GM18909 (cell line): ENCODE data around the gene DNM3.

Experiments used
- ATAC-seq: cut with Tn5 transposase; IDR thresholded peaks from one replicate; pipeline ENCODE4 v1.9.1; 2021; ENCODE audit warnings: mild to moderate bottlenecking; ENCODE audit not compliant: unreplicated experiment, poor library complexity

DNM3 gene

GRCh38 chr1:172373864-172374263 lies 532.6 kb downstream of the DNM3 start:
- no peak for ATAC-seq

GRCh38 chr1:172375211-172375631 lies 533.9 kb downstream of the DNM3 start:
- no peak for ATAC-seq

DNA sequence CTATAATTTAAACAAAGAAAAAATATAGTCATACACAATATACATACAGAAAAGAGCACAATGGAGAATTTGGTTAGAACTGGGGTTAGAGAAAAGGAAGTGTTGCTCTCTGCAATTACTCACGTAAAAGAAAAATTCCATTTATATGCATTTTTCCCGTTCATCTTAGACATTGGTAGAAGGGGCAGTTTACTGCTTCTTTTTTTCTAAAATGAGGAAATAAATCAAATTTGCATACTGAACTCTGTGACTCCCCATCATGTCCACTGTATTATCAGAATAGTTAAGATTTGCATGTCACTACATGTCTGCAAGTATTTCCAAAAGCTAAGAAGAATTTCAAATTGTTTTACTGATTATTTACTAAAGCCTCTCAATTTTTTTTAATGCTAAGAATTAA lies 535.1 kb downstream of the DNM3 start:
- no peak for ATAC-seq

DNA sequence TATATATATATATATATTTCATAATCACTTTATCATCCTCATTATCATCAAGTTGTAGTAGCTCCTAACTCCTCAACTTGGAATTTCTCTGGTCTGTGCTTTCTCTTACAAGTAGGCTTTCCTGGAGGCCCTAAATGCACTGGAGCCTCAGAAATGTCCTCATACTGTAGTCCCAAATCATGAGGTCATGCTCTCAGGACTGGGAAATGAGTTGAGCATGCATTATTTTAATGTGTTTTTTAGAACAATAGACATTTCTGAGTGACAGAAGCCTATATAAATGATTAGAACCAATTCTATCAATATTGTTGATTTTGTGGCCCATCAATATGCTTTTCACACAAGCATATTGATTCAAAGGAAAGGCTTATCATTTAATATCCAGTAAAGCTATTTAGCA lies 536.3 kb downstream of the DNM3 start:
- ATAC-seq, result no peak

DNA sequence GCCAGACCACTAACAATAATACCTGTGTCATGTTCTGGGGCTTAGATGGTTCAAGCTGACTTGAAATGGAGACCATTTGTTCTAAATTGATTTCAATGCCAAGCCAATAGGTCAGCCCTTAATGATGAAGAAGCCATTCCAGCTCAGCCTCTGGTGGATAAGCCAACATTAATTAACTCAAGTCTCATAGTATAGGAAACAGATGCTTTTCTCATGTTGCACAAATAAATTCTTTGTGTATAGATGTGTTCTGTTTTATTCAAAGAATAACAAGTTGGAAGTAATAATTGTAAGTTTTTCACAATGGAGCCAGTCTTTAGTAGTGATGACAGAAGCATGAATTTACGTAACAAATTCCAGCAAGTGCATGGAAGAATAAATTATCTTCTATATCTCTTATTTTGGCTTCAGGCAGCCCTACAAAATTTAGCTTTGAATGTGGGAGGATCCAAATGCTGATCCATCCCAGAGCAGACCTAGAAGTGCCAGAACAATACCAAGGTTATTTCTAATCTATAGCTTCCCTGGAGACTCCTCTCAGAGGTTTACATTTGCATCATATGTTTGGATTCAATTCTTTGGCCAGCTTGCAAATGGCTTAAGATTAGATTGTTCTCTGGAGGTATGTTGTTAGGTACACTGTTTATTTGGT lies 536.9 kb downstream of the DNM3 start:
- ATAC-seq, result no peak

DNA sequence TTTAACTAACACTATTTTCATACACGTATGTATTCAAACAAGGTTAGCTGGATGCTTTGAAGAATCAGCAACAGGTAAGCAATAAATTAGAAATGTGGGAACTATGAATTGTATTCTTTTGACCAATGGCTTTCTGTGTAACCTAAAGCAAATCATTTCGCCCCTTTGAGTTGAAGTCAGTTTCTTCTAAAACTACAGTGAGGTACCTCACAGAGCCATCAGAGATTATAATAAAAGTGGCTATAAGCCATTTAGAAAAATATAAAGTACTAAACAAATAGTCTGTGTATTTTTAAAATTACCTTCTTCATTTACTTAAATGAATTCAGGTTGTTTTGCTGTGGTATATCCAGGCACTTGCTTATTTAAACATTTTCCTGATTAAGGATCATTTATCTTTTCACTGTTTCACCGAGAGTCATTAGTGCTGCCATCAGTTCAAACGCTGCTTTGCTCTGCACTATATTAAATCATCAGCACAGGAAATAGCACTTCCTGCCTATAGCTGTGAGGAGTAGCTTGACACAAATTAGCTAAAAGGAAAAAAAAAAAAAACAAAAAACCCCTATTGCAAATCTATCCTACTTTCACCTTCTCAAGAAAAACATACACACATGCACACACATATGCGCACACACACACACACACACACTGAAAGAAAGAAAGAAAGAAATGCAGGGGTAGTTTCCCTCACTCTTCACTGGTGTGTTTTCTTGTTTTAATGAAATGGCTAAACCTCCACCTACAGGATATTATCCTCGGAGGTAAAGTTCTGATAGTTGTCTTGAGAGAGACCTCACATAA lies 539.3 kb downstream of the DNM3 start:
- peak; percentile 94 for ATAC-seq

- no peak for ATAC-seq
Observed at GRCh38 chr1:172381946-172382345, 540.6 kb downstream of the DNM3 start.

GRCh38 chr1:172382406-172382805 lies 541.1 kb downstream of the DNM3 start:
- ATAC-seq, result no peak

GRCh38 chr1:172382990-172383389 lies 541.7 kb downstream of the DNM3 start:
- ATAC-seq, result no peak

GRCh38 chr1:172383536-172383935 lies 542.2 kb downstream of the DNM3 start:
- no peak for ATAC-seq

GRCh38 chr1:172384656-172385055 lies 543.4 kb downstream of the DNM3 start:
- ATAC-seq, result no peak

DNA sequence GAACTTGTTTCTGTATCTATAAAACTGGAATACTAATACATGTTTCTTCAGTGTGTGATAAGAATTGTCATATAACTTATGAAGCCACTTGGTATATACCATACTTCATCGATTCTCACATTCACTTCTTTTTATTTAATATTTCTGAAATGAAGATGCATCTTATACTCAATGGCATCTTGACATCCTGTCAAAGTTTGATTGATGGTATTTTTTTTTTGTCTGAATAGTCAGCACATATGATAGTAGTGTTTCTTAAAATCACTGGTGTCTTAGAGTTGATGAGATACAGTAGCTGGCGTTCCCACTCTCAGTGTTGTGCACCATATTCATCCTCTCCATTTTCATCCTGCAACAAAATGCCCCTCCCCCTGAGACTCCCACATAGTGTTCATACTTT lies 544.7 kb downstream of the DNM3 start:
- no peak for ATAC-seq

DNA sequence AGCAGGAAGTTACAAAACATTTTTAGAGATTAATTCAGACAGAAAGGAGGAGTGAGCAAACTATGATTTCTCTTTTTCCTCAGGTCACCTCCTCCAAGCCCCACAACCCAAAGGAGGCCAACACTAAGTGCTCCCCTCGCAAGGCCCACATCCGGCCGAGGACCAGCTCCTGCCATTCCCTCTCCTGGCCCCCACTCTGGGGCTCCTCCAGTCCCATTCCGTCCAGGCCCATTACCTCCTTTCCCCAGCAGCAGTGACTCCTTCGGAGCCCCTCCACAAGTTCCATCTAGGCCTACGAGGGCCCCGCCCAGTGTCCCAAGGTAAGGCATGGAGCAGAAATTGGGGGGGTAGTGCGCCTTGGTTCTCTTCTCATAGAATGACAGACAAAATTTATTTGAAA lies 547.2 kb downstream of the DNM3 start:
- no peak for ATAC-seq

- ATAC-seq, result peak; percentile 19
Observed at GRCh38 chr1:172390301-172390682, 549.0 kb downstream of the DNM3 start.

- ATAC-seq, result peak; percentile 72
Observed at GRCh38 chr1:172390683-172391551, 549.6 kb downstream of the DNM3 start.

GRCh38 chr1:172391976-172392375 lies 550.7 kb downstream of the DNM3 start:
- ATAC-seq, result no peak

- ATAC-seq, result no peak
Observed at GRCh38 chr1:172393354-172393753, 552.1 kb downstream of the DNM3 start.

GRCh38 chr1:172394141-172394751 lies 552.9 kb downstream of the DNM3 start:
- ATAC-seq, result peak; percentile 87

GRCh38 chr1:172394811-172395210 lies 553.5 kb downstream of the DNM3 start:
- no peak for ATAC-seq

GRCh38 chr1:172395576-172395975 lies 554.3 kb downstream of the DNM3 start:
- no peak for ATAC-seq

- no peak for ATAC-seq
Observed at GRCh38 chr1:172397221-172397620, 555.9 kb downstream of the DNM3 start.
